ENCODE data around the gene ZNF335.
"Not testable (repeated sequence)": the region's sequence is repeated elsewhere in the genome, so short reads cannot be mapped to it uniquely, and the experiment has no call there.

Gene ZNF335

DNA sequence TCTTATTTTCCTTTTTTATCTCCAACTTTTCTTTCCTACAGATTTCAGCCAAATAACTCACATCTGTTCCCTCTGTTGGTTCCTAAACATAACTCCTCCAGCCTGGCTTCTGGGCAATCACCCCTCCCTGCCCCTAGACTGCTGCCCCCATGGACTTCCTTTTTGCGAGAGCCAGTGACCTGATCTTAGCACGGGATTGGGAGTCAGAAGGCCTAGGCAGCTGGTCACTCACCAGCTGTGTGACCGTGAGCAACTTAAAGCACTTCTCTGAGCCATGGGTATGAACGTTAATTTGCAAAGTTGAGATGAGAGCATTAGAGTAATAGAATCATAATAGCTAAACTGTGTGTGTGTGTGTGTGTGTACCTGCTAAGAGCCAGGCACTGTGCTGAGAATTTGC is 32.2 kb upstream of the ZNF335 start:
- no peak for DNase-seq (ENCODE audit: low read depth in 2 of 2)

DNA sequence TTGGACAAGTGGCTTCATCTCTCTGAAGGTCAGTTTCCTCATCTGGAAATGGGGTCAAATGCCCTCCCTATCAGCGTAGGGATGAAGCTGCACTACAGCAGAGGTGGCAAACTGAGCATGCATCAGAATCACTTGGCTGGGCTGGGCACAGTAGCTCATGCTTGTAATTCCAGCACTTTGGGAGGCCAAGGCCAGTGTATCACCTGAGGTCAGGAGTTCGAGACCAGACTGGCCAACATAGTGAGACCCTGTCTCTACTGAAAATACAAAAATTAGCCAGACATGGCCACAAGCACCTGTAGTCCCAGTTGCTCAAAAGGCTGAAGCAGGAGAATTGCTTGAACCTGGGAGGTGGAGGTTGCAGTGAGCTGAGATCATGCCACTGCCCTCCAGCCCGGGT is 30.0 kb upstream of the ZNF335 start:
- DNase-seq (ENCODE audit: low read depth in 2 of 2) = no peak

DNA sequence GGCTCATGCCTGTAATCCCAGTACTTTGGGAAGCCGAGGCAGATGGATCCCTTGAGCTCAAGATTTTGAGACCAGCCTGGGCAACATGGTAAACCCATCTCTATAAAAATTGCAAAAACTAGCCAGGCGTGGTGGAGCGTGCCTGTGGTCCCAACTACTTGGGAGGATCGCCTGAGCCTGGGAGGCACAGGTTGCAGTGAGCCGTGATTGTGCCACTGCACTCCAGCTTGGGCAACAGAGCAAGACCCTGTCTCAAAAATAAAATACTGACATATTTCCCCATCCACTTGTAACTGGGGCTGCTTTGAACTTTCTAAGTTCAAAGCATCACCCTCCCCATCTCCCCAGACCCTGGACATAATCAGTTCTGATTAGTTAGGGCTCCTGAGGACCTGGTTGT is 29.5 kb upstream of the ZNF335 start:
- no peak for DNase-seq (ENCODE audit: low read depth in 2 of 2)

DNA sequence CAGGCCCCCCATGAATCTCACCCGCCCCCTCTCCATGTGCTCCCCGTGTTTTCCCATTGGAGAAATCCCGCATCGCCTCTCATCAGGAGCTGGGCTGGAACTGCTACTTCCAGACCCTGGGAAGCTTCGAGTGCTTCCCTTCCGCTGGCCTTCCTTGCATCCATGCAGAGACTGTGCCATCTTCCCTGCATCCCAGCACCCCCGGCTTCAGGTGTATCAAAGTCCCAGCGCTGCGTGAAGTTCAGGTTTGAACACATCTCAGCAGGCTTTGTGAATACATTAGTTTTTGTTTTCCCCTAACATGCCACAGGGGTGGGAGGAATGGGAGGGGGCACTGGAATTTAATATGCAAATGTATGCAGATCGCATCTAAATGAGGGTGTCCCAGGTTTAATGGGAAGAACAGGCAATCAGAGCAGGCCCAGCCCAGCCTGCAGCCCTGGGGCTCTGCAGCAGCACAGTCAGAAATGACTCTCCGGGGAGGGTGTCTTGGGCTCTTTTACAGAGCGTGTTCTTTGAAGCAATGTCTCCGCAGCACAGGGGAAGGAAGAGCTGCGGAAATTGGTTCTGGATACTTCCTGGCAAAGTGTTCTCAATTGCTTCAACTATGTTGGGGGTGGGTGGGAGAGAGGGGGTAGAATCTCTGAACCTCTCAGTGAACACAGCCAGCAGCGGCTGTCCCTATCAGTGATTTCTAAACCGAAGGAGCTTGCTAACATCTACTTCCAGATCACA is 28.4 kb upstream of the ZNF335 start:
- DNase-seq (ENCODE audit: low read depth in 2 of 2) = no peak

DNA sequence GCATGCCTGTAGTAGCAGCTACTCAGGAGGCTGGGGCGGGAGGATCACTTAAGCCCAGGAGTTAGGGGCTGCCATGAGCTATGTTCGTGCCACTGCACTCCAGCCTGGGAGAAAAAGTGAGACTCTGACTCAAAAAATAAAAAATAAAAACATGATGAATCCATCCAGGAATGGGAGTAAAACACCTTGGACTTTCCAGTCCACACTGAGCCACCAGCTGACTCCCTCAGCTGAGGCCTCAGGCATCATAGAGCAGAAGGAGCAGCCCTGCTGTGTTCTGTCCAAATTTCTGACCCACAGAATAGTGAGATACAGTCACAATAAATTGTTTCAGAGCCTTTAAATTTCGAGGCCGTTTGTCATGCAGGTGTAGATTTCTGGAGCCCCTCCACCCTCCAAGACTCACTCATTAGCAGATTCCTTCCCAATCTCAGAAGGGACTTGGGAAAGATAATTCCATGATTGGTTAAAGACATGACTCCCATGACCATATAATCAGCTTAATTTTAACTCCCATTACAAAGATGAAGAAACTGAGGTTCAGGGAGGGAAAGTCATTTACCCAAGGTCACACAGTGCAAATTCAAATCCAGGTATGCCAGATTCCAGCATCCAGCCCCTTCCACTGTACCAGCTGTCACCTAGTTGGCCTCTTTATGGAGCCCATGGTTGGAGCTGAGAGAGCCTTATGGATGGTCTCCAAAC is 27.7 kb upstream of the ZNF335 start:
- no peak for DNase-seq (ENCODE audit: low read depth in 2 of 2)

DNA sequence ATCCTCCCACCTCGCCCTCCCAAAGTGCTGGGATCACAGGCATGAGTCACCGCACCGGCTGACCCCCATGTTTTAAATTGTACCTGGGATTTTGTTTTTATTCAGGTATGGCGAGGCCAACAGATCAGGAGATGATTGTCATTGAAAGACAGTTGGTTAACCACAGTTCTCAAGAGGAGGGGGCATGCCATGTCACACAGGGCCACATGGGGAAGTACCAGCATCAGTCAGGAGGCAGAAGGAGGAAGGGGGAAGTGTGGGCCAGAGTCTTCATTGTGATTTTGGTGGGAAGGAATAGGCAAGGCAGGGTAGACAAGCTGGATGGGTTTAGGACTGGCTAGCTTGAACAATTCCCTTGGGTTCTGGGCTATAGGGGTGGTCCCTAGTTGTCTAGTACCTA is 26.8 kb upstream of the ZNF335 start:
- no peak for DNase-seq (ENCODE audit: low read depth in 2 of 2)

DNA sequence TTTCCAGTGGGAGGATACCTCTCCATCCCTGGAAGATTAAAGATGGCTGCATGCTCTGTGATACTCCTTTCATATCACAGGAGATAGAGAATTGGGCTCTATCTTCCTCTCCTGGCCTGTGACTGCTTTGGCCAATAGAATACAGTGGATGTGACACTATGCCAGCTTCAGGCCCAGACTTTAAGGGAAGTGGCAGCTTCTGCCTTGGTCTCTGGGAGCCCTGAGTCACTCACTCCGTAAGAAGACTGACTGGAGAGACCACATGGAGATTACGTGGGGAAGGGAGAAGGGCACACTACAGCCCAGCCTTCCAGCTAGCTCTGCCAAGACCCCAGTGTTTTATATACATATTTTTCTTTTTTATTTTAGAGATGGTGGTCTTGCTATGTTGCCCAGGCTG is 26.3 kb upstream of the ZNF335 start:
- no peak for DNase-seq (ENCODE audit: low read depth in 2 of 2)

DNA sequence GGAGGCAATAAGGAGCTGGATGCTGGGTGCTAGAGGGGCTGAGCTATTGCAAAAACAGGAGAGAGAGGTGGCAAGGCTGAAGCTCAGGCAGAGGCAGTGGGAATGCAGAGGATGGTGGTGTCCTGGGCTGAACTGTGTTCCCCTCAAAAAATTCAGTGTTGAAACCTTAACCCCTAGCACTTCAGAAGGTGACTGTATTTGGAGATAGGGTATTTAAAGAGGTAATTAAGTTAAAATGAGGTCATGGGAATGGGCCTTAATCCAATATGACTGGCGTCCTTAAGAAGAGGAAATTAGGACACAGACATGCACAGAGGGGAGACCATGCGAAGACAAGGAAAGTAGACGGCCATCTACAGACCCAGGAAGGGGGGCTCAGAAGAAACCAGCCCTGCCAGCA is 25.2 kb upstream of the ZNF335 start:
- DNase-seq (ENCODE audit: low read depth in 2 of 2) = no peak

DNA sequence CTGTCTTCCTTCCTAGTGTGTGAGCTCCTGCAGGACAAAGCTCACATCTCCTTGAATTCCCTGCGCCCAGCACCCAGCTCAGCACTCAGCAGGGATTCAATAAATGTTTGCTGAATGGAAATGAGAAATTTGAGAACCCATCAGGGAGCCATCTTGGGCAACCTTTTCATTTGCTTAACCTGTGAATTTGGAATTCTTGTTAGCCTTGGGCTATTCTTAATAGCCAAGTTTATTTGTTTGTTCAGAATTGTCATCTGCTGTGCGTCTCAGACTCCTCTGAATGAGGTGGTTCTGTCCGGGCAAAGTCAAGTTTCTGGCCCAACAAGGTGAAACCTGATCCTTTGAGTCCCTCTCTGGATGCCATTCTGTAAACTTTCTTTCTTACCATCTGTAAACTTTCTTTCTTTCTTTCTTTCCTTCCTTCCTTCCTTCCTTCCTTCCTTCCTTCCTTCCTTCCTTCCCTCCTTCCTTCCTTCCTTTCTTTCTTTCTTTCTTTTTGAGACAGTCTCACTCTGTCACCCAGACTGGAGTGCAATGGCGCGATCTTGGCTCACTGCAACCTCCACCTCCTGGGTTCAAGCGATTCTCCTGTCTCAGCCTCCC is 23.6 kb upstream of the ZNF335 start:
- not testable (repeated sequence) for DNase-seq (ENCODE audit: low read depth in 2 of 2)

DNA sequence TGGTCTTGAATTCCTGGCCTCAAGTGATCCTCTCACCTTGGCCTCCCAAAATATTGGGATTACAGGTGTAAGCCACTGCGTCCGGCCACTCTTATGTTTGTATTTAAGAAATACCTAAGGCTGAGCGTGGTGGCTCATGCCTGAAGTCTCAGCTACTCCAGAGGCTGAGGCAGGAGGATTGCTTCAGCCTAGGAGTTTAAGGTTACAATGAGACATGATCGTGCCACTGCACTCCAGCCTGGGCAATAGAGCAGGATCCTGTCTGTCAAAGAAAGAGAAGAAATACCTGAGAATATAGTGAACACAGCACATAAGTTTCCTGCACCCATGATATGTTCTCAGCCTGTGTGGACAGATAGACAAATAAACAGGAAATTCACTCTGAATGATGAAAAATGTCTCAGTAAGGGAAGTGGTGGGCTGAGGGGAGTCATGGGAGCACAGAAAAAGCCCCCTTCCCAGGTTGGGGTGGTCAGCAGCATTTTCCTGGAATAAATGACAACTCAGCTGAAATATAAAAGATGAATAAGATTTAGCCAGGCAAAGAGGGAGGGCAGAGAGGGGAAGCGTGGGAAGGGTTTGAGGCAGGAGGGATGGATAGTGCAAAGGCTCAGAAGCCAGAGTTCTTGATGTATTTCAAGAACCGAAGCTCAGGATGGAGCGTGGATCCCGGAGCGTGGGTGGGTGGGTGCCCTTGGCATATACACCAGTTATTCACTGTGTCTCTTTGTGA is 22.9 kb upstream of the ZNF335 start:
- no peak for DNase-seq (ENCODE audit: low read depth in 2 of 2)

DNA sequence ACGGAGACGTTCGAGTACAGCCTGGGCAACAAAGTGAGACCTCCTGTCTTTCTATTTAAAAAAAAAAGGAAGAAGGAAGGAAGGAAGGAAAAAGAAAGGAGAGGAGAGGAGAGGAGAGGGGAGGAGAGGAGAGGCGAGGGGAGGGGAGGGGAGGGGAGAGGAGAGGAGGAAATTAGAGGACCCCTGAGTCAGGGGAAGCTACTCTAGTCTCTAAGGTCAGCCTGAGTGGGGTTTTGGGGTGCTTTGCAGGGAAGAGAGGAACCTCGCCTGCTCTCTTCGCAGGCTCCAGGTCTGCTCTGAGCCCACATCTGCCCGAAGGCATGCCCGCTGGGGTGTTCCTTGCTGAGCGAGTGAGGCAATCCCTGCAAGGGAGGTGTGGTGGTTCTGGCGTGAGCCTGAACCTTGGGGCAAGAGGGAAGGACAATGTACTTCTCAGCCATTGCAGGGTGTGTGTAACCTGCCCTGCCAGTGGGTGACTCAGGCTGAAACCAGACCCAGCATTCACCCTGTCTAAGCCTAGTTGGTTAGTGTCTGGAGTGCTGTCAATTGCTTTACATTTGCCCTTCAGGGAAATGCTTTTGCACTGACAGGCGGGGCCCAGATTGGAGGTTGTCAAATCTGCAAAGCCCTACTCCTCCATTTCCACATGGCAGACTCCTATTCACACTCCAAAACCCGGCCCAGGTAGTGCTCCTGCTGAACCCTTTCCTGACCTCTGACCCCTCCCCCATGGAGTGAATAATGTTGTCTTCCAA is 21.4 kb upstream of the ZNF335 start:
- no peak for DNase-seq (ENCODE audit: low read depth in 2 of 2)

DNA sequence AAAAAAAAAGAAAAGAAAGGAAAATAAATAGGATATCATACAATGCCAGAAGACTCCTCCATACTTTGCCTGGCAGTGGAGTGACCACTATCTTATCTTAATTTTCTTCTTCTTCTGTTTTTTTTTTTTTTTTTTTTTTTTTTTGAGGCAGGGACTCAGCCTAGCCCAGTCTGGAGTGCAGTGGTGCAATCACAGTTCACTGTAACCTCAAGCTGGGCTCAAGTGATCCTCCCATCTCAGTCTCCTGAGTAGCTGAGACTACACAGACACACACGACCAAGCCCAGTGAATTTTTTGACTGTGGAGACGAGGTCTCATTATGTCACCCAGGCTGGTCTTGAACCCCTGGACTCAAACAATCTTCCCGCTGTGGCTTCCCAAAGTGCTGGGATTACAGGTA is 19.6 kb upstream of the ZNF335 start:
- no peak for DNase-seq (ENCODE audit: low read depth in 2 of 2)

DNA sequence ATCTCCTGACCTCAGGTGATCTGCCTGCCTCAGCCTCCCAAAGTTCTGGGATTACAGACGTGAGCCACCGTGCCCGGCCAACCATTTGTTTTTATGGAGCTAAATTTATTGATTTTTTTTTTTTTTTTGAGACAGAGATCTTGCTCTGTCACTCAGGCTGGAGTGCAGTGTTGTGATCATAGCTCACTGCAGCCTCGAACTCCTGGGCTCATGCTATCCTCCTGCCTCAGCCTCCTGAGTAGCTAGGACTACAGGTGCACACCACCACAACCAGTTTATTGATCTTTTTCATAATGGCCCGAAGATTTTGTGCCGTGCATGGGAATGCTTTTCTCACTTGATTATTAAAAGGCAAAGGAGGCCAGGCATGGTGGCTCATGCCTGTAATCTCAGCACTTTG is 16.8 kb upstream of the ZNF335 start:
- DNase-seq (ENCODE audit: low read depth in 2 of 2) = not testable (repeated sequence)

DNA sequence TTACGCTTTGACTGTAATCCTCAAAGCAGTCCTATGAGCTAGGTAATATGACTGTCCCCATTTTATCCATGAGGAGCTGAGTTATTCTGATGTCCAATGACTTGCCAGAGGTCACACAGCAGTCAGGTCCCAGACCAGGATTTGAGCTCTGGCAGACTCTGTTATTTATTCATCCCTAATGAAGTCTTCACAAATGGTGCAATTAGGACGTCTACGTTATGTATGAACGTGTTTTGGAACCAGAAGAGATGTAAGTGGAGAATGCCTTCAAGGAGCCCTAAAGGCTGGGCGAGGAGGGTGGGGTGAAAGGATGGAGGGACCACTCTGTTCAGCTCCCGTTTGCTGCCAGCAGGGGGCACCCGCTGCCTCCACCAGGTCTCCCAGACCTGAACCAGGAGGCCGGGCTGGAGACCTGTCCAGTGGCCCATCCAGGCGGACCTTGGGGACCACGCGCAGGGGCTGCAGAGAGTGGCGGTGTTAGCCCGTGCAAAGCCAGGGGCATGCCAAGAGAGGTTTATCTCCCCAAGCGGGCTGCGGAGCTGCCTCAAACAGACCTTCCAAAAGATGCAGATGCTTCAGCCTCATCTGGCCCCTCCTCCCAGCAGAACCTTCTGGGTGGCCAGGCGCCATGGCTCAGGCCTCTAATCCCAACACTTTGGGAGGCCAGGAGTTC is 15.2 kb upstream of the ZNF335 start:
- DNase-seq (ENCODE audit: low read depth in 2 of 2) = peak; percentile 60 to 64

DNA sequence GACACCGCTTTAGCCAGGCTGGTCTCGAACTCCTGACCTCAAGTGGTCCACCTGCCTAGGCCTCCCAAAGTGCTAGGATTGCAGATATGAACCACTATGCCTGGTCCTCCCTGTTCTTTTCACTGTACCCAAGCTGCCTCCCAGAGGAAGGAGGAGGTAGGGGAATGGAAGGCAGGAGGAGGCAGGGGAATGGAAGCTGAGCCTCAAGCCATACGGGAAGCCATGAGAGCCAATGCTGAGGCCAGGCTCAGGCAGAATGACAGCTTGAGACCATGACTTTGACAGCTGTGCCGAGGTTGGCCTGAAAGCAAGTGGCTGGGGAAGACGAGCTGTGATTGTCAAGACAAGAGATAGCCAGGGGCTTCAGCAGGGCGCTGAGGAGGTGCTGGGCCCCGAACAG is 13.6 kb upstream of the ZNF335 start:
- DNase-seq (ENCODE audit: low read depth in 2 of 2) = no peak

DNA sequence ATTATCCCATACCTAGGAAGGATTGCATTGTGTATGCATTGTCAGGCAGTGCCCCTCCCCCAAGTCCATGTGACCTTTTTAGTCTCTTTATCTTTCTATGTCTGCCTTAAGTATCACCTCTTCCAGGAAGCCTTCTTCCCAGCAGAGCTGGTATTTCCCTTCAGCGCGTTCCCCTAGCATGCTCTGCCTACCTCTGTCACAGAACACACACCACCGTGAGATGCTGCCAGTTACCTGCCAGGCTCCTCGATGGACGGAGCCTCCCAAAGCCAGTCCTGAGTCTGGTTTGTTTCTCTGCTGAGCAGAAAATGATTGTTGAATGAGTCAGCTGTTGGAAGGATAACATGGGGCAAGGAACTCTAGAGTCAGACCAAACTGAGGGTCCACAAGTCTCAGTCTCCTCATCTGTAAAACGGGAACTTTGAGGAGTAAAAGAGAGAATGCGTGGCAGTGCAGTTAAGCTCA is 11.3 kb upstream of the ZNF335 start:
- no peak for DNase-seq (ENCODE audit: low read depth in 2 of 2)

DNA sequence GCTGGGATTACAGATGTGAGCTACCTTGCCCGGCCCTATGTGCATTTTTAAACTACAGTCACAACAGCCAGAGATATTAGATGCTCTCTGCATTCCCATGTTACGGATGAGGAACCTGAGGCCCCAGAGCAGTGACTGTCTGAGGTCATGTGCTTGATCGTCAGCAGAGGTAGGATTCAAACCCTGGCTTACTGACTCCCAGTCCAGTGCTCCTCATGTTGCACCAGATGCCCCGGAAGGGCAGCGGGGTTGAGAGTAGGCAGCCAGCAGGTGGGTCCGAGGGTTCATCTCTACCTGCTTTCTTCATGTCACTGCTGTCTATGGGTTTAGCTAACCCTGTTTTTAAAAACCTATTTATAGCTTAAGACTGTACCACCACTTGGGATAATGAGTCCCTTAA is 9.3 kb upstream of the ZNF335 start:
- no peak for DNase-seq (ENCODE audit: low read depth in 2 of 2)

DNA sequence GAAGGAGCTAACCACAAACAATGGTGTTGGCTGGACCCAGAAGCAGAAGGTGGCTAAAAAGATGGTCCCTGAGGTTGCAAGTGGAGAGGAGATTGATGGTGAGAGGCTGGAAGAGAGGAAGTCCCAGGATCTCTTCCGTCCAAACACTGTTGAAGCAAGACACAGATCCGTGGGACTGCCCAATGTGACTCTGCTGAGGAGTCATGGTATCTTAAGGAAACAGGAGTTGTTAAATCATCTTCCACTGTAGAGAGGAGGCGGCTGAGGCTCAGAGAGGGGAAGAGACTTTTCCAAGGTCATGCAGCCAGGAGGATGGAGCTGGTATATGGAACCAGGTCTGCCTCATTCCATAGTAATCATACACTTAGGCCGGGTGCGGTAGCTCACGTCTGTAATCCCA is 4.1 kb upstream of the ZNF335 start:
- no peak for DNase-seq (ENCODE audit: low read depth in 2 of 2)

DNA sequence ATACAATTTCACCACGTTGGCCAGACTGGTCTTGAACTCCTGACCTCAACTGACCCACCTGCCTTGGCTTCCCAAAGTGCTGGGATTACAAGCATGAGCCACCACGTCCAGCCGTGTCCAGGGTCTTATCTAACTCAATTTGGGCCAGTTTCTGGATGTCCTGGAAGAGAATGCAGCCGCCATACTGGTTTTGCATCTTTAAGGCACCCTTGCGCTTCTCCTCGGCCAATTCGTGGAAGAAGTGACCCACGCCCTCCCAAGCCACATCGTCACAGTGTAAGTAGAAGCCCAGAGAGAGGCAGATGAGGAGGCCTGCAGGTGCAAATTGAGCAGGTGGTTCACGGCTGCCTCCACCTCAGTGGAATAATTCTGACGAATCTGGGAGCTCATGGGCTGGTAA is 3.7 kb upstream of the ZNF335 start:
- no peak for DNase-seq (ENCODE audit: low read depth in 2 of 2)

DNA sequence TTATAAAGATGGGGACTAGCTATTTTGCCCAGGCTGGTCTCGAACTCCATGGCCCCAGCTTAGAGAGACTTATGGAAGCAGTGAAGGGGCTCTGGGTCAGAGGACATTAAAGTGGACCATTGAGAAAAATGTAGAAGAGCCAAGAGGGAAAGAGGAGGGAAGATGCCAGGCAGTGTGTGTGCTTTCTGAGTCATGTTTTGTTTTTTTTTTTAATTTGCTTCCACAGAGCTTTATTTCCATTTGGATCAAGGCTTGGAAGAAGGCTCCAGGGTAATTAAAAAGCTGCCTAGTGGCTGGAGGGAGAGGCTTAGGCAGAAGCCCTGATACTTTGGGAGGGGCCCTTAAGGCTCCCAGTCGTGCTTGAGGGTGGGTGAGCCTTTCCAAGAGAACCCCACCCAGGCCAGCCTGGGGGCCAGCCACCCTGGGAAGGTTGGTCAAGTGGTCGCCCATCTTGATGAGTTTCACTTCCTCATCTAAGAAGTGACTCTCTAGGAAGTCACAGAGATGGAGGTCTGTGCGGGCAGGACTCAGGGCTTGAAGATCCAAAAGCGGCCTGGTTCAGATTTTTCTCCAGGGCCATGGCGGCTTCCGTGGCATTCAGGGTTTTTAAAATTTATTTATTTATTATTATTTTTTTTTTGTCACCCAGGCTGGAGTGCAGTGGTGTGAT is 3.0 kb upstream of the ZNF335 start:
- DNase-seq (ENCODE audit: low read depth in 2 of 2) = no peak
